GM12873 (cell line): ENCODE data around the gene CLEC2L.

Source experiments
- CTCF ChIP-seq: IDR thresholded peaks from 2 replicates; pipeline ENCODE4 v1.5.1; 2012; ENCODE audit warnings: low read depth, mild to moderate bottlenecking, moderate library complexity, low read length, control low read depth; ENCODE audit not compliant: insufficient read depth; ENCODE audit errors: missing control alignments

CLEC2L gene

GRCh38 chr7:139534966-139535651, 11.6 kb downstream of the CLEC2L start:
- no peak for TF ChIP-seq CTCF

- no peak for TF ChIP-seq CTCF
Observed at GRCh38 chr7:139536152-139536551, 12.7 kb downstream of the CLEC2L start.

GRCh38 chr7:139538881-139539635, 15.6 kb downstream of the CLEC2L start:
- TF ChIP-seq CTCF, result no peak

GRCh38 chr7:139540203-139540602, 16.7 kb downstream of the CLEC2L start:
- TF ChIP-seq CTCF, result no peak

GRCh38 chr7:139541600-139542307, 18.3 kb downstream of the CLEC2L start:
- no peak for TF ChIP-seq CTCF

- TF ChIP-seq CTCF, result no peak
Observed at GRCh38 chr7:139542308-139543151, 19.0 kb downstream of the CLEC2L start.
